Measurements from ENCODE around the gene TRIM41. TPM values are rescaled to one million over a fixed set of nuclear protein-coding genes. Genes with fewer than 3 reads are reported as not detected.
"Not testable (repeated sequence)": the region's sequence is repeated elsewhere in the genome, so short reads cannot be mapped to it uniquely, and the experiment has no call there.

Gene TRIM41
- total RNA-seq, 1 donor from 2014 or later, result 31.8 TPM

GRCh38 chr5:181207960-181208253, 15.2 kb upstream of the TRIM41 start:
- peaks cover 27% of the 10 kb centered on the region for H3K27me3 Mint-ChIP-seq (ENCODE audit: insufficient read depth)
- peaks cover 3% of the 10 kb centered on the region for H3K36me3 Mint-ChIP-seq (ENCODE audit: low read depth)
- H3K27ac Mint-ChIP-seq, result peak overlapping the region; percentile 95
- no peak for DNase-seq (ENCODE audit: low spot score)
- peaks cover 34% of the 10 kb centered on the region for H3K4me1 Mint-ChIP-seq (ENCODE audit: low read depth)
- no peaks in the 10 kb centered on the region for H3K9me3 Mint-ChIP-seq
- H3K4me3 Mint-ChIP-seq, result peak overlapping the region; percentile 89
- intact Hi-C loops (cut with micrococcal nuclease), result loop anchor here (1.0 to 5.0 kb wide), 7 partner anchors 10 to 53 kb away; partner anchors contain the start of genes RACK1 and TRIM52

GRCh38 chr5:181209006-181209405, 14.1 kb upstream of the TRIM41 start:
- not testable (repeated sequence) for H3K27ac Mint-ChIP-seq; DNase-seq (ENCODE audit: low spot score); H3K9me3 Mint-ChIP-seq; H3K4me3 Mint-ChIP-seq; H3K36me3 Mint-ChIP-seq (ENCODE audit: low read depth)
- Mint-ChIP-seq H3K27me3 (ENCODE audit: insufficient read depth) (peaks cover 22% of the 10 kb centered on the region), H3K4me1 (ENCODE audit: low read depth) (peaks cover 29% of the 10 kb centered on the region)
- intact Hi-C loops (cut with micrococcal nuclease), result loop anchor here (5.0 kb wide), 1 partner anchor 33 kb away; the partner anchor contains the start of gene RACK1

- DNase-seq (ENCODE audit: low spot score); H3K9me3 Mint-ChIP-seq; H3K4me3 Mint-ChIP-seq; H3K27ac Mint-ChIP-seq; H3K36me3 Mint-ChIP-seq (ENCODE audit: low read depth); intact Hi-C loops (cut with micrococcal nuclease): not testable (repeated sequence)
- Mint-ChIP-seq H3K27me3 (ENCODE audit: insufficient read depth) (peaks cover 19% of the 10 kb centered on the region), H3K4me1 (ENCODE audit: low read depth) (peaks cover 29% of the 10 kb centered on the region)
Measured at GRCh38 chr5:181210148-181210547, 12.9 kb upstream of the TRIM41 start.

- H3K9me3 Mint-ChIP-seq; intact Hi-C loops (cut with micrococcal nuclease); H3K4me3 Mint-ChIP-seq; H3K36me3 Mint-ChIP-seq (ENCODE audit: low read depth); H3K27ac Mint-ChIP-seq; DNase-seq (ENCODE audit: low spot score): not testable (repeated sequence)
- Mint-ChIP-seq H3K27me3 (ENCODE audit: insufficient read depth) (peaks cover 16% of the 10 kb centered on the region), H3K4me1 (ENCODE audit: low read depth) (peaks cover 25% of the 10 kb centered on the region)
Measured at GRCh38 chr5:181210698-181211097, 12.4 kb upstream of the TRIM41 start.

- Mint-ChIP-seq H3K4me3 (no peak overlapping the region), H3K27ac (no peak overlapping the region), H3K9me3 (no peaks in the 10 kb centered on the region), H3K4me1 (ENCODE audit: low read depth) (peaks cover 23% of the 10 kb centered on the region), H3K36me3 (ENCODE audit: low read depth) (peaks cover 3% of the 10 kb centered on the region), H3K27me3 (ENCODE audit: insufficient read depth) (peaks cover 11% of the 10 kb centered on the region)
- DNase-seq (ENCODE audit: low spot score), result no peak
- intact Hi-C loops (cut with micrococcal nuclease), result no loop called here
Measured at GRCh38 chr5:181211208-181211607, 11.9 kb upstream of the TRIM41 start.

- H3K4me3 Mint-ChIP-seq, result no peak overlapping the region
- H3K27ac Mint-ChIP-seq, result no peak overlapping the region
- no peaks in the 10 kb centered on the region for H3K36me3 Mint-ChIP-seq (ENCODE audit: low read depth)
- H3K4me1 Mint-ChIP-seq (ENCODE audit: low read depth), result peaks cover 21% of the 10 kb centered on the region
- peaks cover 7% of the 10 kb centered on the region for H3K27me3 Mint-ChIP-seq (ENCODE audit: insufficient read depth)
- no peak for DNase-seq (ENCODE audit: low spot score)
- intact Hi-C loops (cut with micrococcal nuclease), result no loop called here
- H3K9me3 Mint-ChIP-seq, result no peaks in the 10 kb centered on the region
Measured at GRCh38 chr5:181212080-181212479, 11.0 kb upstream of the TRIM41 start.

GRCh38 chr5:181212934-181213333, 10.1 kb upstream of the TRIM41 start:
- peaks cover 22% of the 10 kb centered on the region for H3K4me1 Mint-ChIP-seq (ENCODE audit: low read depth)
- no peaks in the 10 kb centered on the region for H3K36me3 Mint-ChIP-seq (ENCODE audit: low read depth)
- H3K27ac Mint-ChIP-seq, result no peak overlapping the region
- peaks cover 6% of the 10 kb centered on the region for H3K27me3 Mint-ChIP-seq (ENCODE audit: insufficient read depth)
- DNase-seq (ENCODE audit: low spot score), result no peak
- intact Hi-C loops (cut with micrococcal nuclease), result no loop called here
- H3K4me3 Mint-ChIP-seq, result no peak overlapping the region
- H3K9me3 Mint-ChIP-seq, result no peaks in the 10 kb centered on the region

- peaks cover 24% of the 10 kb centered on the region for H3K4me1 Mint-ChIP-seq (ENCODE audit: low read depth)
- H3K27ac Mint-ChIP-seq; H3K36me3 Mint-ChIP-seq (ENCODE audit: low read depth); H3K27me3 Mint-ChIP-seq (ENCODE audit: insufficient read depth); intact Hi-C loops (cut with micrococcal nuclease); H3K4me3 Mint-ChIP-seq; H3K9me3 Mint-ChIP-seq; DNase-seq (ENCODE audit: low spot score): not testable (repeated sequence)
Measured at GRCh38 chr5:181214249-181214648, 8.8 kb upstream of the TRIM41 start.

GRCh38 chr5:181215997-181216989, 6.8 kb upstream of the TRIM41 start:
- peak; percentile 26 for DNase-seq (ENCODE audit: low spot score)
- Mint-ChIP-seq H3K27ac (peak overlapping the region; percentile 59), H3K9me3 (no peaks in the 10 kb centered on the region), H3K27me3 (ENCODE audit: insufficient read depth) (peaks cover 7% of the 10 kb centered on the region), H3K36me3 (ENCODE audit: low read depth) (no peaks in the 10 kb centered on the region), H3K4me3 (peak overlapping the region; percentile 82), H3K4me1 (ENCODE audit: low read depth) (peaks cover 43% of the 10 kb centered on the region)
- intact Hi-C loops (cut with micrococcal nuclease), result no loop called here

GRCh38 chr5:181217111-181217802, 5.8 kb upstream of the TRIM41 start:
- Mint-ChIP-seq H3K4me3 (peak overlapping the region; percentile 87), H3K4me1 (ENCODE audit: low read depth) (peaks cover 53% of the 10 kb centered on the region), H3K9me3 (no peaks in the 10 kb centered on the region), H3K27ac (peak overlapping the region; percentile 91), H3K27me3 (ENCODE audit: insufficient read depth) (peaks cover 16% of the 10 kb centered on the region), H3K36me3 (ENCODE audit: low read depth) (no peaks in the 10 kb centered on the region)
- peak; percentile 41 for DNase-seq (ENCODE audit: low spot score)
- intact Hi-C loops (cut with micrococcal nuclease), result no loop called here

- Mint-ChIP-seq H3K27me3 (ENCODE audit: insufficient read depth) (peaks cover 16% of the 10 kb centered on the region), H3K27ac (peak overlapping the region; percentile 91), H3K9me3 (no peaks in the 10 kb centered on the region), H3K36me3 (ENCODE audit: low read depth) (no peaks in the 10 kb centered on the region), H3K4me3 (peak overlapping the region; percentile 87), H3K4me1 (ENCODE audit: low read depth) (peaks cover 58% of the 10 kb centered on the region)
- intact Hi-C loops (cut with micrococcal nuclease), result loop anchor here (1.0 kb wide), 2 partner anchors 10 to 44 kb away; no protein-coding TSS in a partner anchor
- no peak for DNase-seq (ENCODE audit: low spot score)
Measured at GRCh38 chr5:181217803-181218062, 5.3 kb upstream of the TRIM41 start.

- Mint-ChIP-seq H3K27me3 (ENCODE audit: insufficient read depth) (peaks cover 13% of the 10 kb centered on the region), H3K36me3 (ENCODE audit: low read depth) (peaks cover 2% of the 10 kb centered on the region), H3K27ac (peak overlapping the region; percentile 91), H3K4me3 (peak overlapping the region; percentile 87), H3K9me3 (no peaks in the 10 kb centered on the region), H3K4me1 (ENCODE audit: low read depth) (peaks cover 62% of the 10 kb centered on the region)
- intact Hi-C loops (cut with micrococcal nuclease), result loop anchor here (1.0 kb wide), 2 partner anchors 11 to 45 kb away; no protein-coding TSS in a partner anchor
- no peak for DNase-seq (ENCODE audit: low spot score)
Measured at GRCh38 chr5:181218795-181219124, 4.3 kb upstream of the TRIM41 start.
